HFFc6 (cell line): ENCODE results near the gene PAFAH2. TPM values are rescaled to one million over a fixed set of nuclear protein-coding genes. Genes with fewer than 3 reads are reported as not detected.

Experiments used
- DNase-seq: peaks from one replicate; pipeline ENCODE4 v3.0.0-alpha.2; 2018
- H3K27ac Mint-ChIP-seq: 2 replicates; pipeline ENCODE4 v1.8.0; 2020; ENCODE audit warnings: mild to moderate bottlenecking, mixed read lengths
- H3K27me3 Mint-ChIP-seq: 2 replicates; pipeline ENCODE4 v1.8.0; 2021; ENCODE audit warnings: mild to moderate bottlenecking, moderate library complexity, mixed read lengths; ENCODE audit not compliant: insufficient read depth
- H3K36me3 Mint-ChIP-seq: 2 replicates; pipeline ENCODE4 v1.8.0; 2021; ENCODE audit warnings: low read depth, mixed read lengths
- H3K4me1 Mint-ChIP-seq: 2 replicates; pipeline ENCODE4 v1.8.0; 2020; ENCODE audit warnings: low read depth, mixed read lengths
- H3K4me3 Mint-ChIP-seq: 2 replicates; pipeline ENCODE4 v1.8.0; 2020; ENCODE audit warnings: mild to moderate bottlenecking, moderate library complexity, mixed read lengths
- H3K9me3 Mint-ChIP-seq: 2 replicates; pipeline ENCODE4 v1.8.0; 2020; ENCODE audit warnings: mild to moderate bottlenecking, mixed read lengths
- total RNA-seq, 6 experiments: library from RNA; stranded (reverse); fragmentation: NEBNext Ultra II Directional; extraction: Animal tissue kit (Norgen Biotek cat#: 25700); gene quantifications; 2 replicates in 1 of 6; 3 replicates in 5 of 6; pipeline ENCODE4 v1.2.3, GENCODE V29; 2021
- TF ChIP-seq, protein P1 (sequence below): fragments of 200-600 bp; sonication (generic); IDR thresholded peaks from 2 replicates; pipeline ENCODE4 v1.5.0; 2021; ENCODE audit warnings: antibody characterized with exemption, mild to moderate bottlenecking

Gene PAFAH2
- total RNA-seq, 6 experiments from 2014 or later: 9.4 to 14.0 (median 10.0) TPM

DNA sequence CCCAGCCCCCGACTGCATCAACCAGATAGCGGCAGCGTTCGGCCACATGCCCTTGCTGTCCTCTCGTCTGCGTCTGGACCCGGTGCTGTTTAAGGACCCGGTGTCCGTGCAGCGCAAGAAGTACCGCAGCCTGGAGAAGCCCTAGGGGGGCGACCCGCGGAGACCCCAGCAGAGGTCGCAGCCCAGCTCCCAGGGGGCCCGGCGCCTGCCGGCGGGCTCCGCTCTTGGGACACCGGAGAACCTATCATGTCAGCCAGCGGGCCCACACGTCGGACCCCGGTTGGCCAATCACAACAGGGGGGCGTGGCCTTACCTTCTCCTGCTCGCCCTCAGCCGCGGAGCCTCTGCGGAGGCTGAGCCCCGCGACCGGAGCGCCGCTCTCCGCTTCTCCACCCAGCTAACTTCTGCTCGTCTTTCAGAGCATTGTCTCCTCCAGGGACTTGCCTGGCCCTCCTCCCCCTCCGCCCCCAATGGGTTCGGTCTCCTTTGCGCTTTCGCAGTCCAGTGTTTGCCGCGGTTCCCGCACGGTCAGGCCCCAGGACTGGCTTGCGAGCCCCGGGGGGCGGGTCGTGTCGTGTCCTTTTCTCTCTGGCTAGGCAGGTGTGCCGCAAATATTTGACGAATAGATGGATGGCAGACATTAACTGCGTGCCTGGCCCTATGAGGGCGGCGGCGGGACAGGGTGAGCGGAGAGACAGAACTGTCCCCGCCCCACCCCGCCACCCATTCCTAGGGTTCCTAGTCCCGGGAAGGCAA lies 37.5 kb upstream of the PAFAH2 start:
- Mint-ChIP-seq H3K9me3 (no peaks in the 10 kb centered on the region), H3K4me3 (peak overlapping the region; percentile 93), H3K36me3 (peaks cover 7% of the 10 kb centered on the region; the same call in 1 of the 2 replicates), H3K27ac (peak overlapping the region; percentile 72), H3K4me1 (peaks cover 46% of the 10 kb centered on the region), H3K27me3 (peaks cover 20% of the 10 kb centered on the region)
- peak; percentile 83 for DNase-seq
- TF ChIP-seq, protein P1, sequence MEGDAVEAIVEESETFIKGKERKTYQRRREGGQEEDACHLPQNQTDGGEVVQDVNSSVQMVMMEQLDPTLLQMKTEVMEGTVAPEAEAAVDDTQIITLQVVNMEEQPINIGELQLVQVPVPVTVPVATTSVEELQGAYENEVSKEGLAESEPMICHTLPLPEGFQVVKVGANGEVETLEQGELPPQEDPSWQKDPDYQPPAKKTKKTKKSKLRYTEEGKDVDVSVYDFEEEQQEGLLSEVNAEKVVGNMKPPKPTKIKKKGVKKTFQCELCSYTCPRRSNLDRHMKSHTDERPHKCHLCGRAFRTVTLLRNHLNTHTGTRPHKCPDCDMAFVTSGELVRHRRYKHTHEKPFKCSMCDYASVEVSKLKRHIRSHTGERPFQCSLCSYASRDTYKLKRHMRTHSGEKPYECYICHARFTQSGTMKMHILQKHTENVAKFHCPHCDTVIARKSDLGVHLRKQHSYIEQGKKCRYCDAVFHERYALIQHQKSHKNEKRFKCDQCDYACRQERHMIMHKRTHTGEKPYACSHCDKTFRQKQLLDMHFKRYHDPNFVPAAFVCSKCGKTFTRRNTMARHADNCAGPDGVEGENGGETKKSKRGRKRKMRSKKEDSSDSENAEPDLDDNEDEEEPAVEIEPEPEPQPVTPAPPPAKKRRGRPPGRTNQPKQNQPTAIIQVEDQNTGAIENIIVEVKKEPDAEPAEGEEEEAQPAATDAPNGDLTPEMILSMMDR: no peak

DNA sequence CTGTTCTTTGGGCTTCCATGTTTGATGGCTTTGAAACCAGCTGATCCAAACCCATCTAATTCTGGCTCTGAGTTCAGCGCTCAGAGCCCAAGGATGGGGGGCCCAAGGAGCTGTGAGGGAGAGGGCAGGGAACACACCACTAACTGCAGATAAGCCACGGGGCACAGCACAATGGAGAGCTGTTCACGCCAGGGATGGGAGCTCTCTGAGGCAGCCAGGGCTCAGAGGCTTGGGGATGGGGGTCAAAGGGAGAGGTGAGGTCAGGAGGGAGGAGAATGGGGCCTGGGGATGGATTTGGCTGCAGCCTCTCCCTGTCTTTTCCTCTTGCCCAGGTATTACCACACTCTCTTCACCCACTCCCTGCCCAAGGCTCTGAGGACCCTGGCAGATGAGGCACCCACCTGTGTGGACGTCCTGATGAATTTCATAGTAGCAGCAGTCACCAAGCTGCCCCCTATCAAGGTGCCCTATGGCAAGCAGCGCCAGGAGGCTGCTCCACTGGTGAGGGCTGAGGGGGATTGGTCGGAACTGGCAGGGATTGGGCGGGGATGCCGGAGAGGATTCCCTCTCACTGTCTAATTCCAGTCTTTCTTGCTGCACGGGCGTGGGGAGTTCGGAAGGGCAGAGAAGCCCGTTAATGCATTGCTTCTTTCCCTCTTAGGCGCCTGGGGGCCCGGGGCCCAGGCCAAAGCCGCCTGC lies 36.8 kb upstream of the PAFAH2 start:
- Mint-ChIP-seq H3K4me3 (peak overlapping the region; percentile 93), H3K36me3 (peaks cover 8% of the 10 kb centered on the region; the same call in 1 of the 2 replicates), H3K9me3 (no peaks in the 10 kb centered on the region), H3K27ac (peak overlapping the region; percentile 64; the same call in 1 of the 2 replicates), H3K4me1 (peaks cover 48% of the 10 kb centered on the region), H3K27me3 (peaks cover 20% of the 10 kb centered on the region)
- TF ChIP-seq, protein P1: no peak
- DNase-seq: no peak

DNA sequence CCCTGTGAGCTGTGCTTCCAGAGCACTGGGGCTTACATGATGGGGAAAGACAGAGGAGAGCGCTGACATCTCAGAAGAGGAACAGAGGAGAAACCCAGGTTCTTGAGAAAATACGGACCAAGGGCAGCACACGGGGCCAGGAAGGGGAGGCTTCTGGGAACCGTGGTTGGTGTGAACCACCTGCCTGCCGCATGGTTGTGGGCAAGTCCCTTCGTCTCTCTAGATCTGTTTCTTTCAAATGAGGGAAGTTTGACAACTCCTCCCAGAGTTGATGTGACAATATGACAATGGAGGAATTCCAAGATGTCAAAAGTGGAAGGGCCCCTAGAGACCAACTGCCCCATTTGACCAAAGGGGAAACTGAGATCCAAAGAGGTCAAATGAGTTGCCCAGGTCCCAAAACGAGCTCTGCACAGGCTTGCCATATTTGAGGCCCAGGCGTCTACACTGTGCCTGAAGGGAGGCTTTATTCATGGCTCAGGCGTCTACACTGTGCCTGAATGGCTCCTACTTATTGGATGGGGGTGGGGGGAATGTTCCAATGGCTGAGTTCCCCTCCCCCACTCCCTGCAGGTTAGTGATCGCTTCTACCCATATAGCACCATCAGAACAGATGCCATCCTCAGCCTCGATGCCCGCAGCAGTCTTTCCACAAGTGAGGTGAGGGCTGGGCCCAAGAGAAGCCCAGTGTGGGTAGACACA lies 34.9 kb upstream of the PAFAH2 start:
- Mint-ChIP-seq H3K4me3 (no peak overlapping the region), H3K27ac (no peak overlapping the region), H3K9me3 (no peaks in the 10 kb centered on the region), H3K36me3 (peaks cover 8% of the 10 kb centered on the region; the same call in 1 of the 2 replicates), H3K27me3 (peaks cover 9% of the 10 kb centered on the region; the same call in 1 of the 2 replicates), H3K4me1 (peaks cover 52% of the 10 kb centered on the region)
- TF ChIP-seq, protein P1: no peak
- no peak for DNase-seq

DNA sequence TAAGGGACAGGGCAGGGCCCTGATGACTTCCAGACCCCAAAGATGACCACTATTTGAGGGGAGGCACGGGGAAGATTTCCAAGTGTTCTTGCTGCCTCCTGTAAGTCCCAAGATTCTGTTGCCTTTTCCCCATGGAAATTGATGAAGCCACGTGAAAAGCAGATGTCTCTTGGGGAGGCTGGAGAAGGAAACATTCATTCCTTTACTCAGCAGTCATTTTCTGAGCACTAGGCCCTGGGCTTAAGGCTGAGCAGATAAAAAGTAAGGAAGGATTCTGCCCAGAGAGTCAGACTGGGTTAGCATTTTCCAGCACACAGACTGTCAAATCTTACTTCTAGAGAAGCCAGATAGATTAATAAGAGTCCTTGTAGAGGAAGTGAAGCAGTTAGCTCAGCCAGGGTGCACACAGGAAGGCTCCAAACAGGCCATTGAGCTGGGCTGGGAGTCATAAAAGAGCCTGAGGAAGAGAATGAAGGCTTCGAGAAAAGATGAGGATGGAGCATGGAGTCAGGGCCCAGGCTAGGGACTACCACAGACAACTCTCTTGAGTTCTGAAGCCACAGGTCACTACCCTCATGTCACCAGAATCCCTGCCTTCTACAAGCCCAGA lies 33.9 kb upstream of the PAFAH2 start:
- H3K4me1 Mint-ChIP-seq: peaks cover 62% of the 10 kb centered on the region
- H3K27ac Mint-ChIP-seq: peak overlapping the region; percentile 88
- H3K4me3 Mint-ChIP-seq: no peak overlapping the region
- no peaks in the 10 kb centered on the region for H3K9me3 Mint-ChIP-seq
- TF ChIP-seq, protein P1: no peak
- peaks cover 8% of the 10 kb centered on the region; the same call in 1 of the 2 replicates for H3K36me3 Mint-ChIP-seq
- peak; percentile 69 for DNase-seq
- H3K27me3 Mint-ChIP-seq: peaks cover 9% of the 10 kb centered on the region; the same call in 1 of the 2 replicates

DNA sequence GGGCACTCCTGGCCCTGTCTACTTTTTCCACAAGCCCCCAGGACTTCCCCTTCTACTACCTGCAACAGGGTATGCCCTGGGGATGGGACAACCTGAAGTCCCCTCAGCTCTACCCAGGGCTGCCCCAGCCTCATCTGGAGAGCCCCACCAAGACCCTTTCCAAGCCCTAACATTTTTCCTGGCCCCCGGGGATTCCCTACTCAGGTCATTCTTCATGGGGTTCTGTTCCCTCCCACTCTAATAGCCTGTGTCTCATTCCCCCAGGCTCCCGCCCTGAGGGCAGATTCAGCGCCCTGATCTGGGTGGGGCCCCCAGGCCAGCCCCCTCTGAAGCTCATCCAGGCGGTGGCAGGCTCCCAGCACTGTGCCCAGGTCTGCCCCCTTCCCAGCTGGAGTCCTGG lies 33.3 kb upstream of the PAFAH2 start:
- Mint-ChIP-seq H3K36me3 (peaks cover 8% of the 10 kb centered on the region; the same call in 1 of the 2 replicates), H3K9me3 (no peaks in the 10 kb centered on the region), H3K4me1 (peaks cover 58% of the 10 kb centered on the region), H3K27ac (peak overlapping the region; percentile 88), H3K27me3 (peaks cover 9% of the 10 kb centered on the region; the same call in 1 of the 2 replicates), H3K4me3 (no peak overlapping the region)
- DNase-seq: no peak
- TF ChIP-seq, protein P1: no peak
